H7 (cell line): Measurements from ENCODE around the gene SGCE. TPM values are rescaled to one million over a fixed set of nuclear protein-coding genes. Genes with fewer than 3 reads are reported as not detected.

Source experiments
- DNase-seq: peaks from one replicate; pipeline ENCODE4 v3.0.0; 2012
- H3K27me3 ChIP-seq: 2 replicates; pipeline ENCODE4 v1.6.0; 2011; ENCODE audit warnings: mild to moderate bottlenecking, low read length; ENCODE audit not compliant: control insufficient read depth, insufficient read depth
- H3K36me3 ChIP-seq: replicated peaks from 2 replicates; pipeline ENCODE4 v1.5.1; 2011; ENCODE audit warnings: low read length; ENCODE audit not compliant: control insufficient read depth, insufficient read depth
- H3K4me3 ChIP-seq: 2 replicates; pipeline ENCODE4 v1.5.1; 2011; ENCODE audit warnings: low read depth, mild to moderate bottlenecking, control low read depth, low read length, moderate library complexity; ENCODE audit not compliant: insufficient read depth
- total RNA-seq: library from RNA; depleted of rRNA; stranded (reverse); fragments of >200 nt; shearing (Covaris generic); gene quantifications from 2 replicates; pipeline ENCODE4 v1.2.3, GENCODE V29; 2014

SGCE gene
- total RNA-seq, 1 experiment from 2014 or later: 25.8 TPM

- Histone ChIP-seq H3K36me3 (no peaks in the 10 kb centered on the region), H3K27me3 (no peaks in the 10 kb centered on the region), H3K4me3 (no peak overlapping the region)
- no peak for DNase-seq
Observed at GRCh38 chr7:94618126-94618525, 37.8 kb downstream of the SGCE start.

- no peaks in the 10 kb centered on the region for H3K27me3 ChIP-seq
- DNase-seq: no peak
- no peak overlapping the region for H3K4me3 ChIP-seq
- H3K36me3 ChIP-seq: no peaks in the 10 kb centered on the region
Observed at GRCh38 chr7:94616855-94617254, 39.1 kb downstream of the SGCE start.

- H3K27me3 ChIP-seq: no peaks in the 10 kb centered on the region
- H3K4me3 ChIP-seq: no peak overlapping the region
- H3K36me3 ChIP-seq: no peaks in the 10 kb centered on the region
- DNase-seq: no peak
Observed at GRCh38 chr7:94615666-94616065, 40.3 kb downstream of the SGCE start.

- no peaks in the 10 kb centered on the region for H3K36me3 ChIP-seq
- H3K27me3 ChIP-seq: no peaks in the 10 kb centered on the region
- no peak for DNase-seq
- H3K4me3 ChIP-seq: no peak overlapping the region
Observed at GRCh38 chr7:94612661-94613060, 43.3 kb downstream of the SGCE start.

- Histone ChIP-seq H3K36me3 (no peaks in the 10 kb centered on the region), H3K4me3 (no peak overlapping the region), H3K27me3 (no peaks in the 10 kb centered on the region)
- no peak for DNase-seq
Observed at GRCh38 chr7:94612253-94612652, 43.7 kb downstream of the SGCE start.

- DNase-seq: no peak
- no peaks in the 10 kb centered on the region for H3K36me3 ChIP-seq
- no peaks in the 10 kb centered on the region for H3K27me3 ChIP-seq
- no peak overlapping the region for H3K4me3 ChIP-seq
Observed at GRCh38 chr7:94609561-94609960, 46.4 kb downstream of the SGCE start.

GRCh38 chr7:94605031-94605430, 50.9 kb downstream of the SGCE start:
- Histone ChIP-seq H3K4me3 (no peak overlapping the region), H3K27me3 (no peaks in the 10 kb centered on the region), H3K36me3 (no peaks in the 10 kb centered on the region)
- no peak for DNase-seq

GRCh38 chr7:94602181-94602580, 53.8 kb downstream of the SGCE start:
- no peaks in the 10 kb centered on the region for H3K27me3 ChIP-seq

GRCh38 chr7:94600267-94600666, 55.7 kb downstream of the SGCE start:
- Histone ChIP-seq H3K36me3 (no peaks in the 10 kb centered on the region; the same call in 1 of the 2 replicates), H3K27me3 (no peaks in the 10 kb centered on the region), H3K4me3 (no peak overlapping the region)
- no peak for DNase-seq

More at GRCh38 chr7:94602181-94602580, 53.8 kb downstream of the SGCE start:
- DNase-seq: no peak
- Histone ChIP-seq H3K4me3 (no peak overlapping the region), H3K36me3 (no peaks in the 10 kb centered on the region; the same call in 1 of the 2 replicates)

GRCh38 chr7:94595717-94596116, 60.2 kb downstream of the SGCE start:
- H3K4me3 ChIP-seq: no peak overlapping the region
- no peak for DNase-seq
- no peaks in the 10 kb centered on the region for H3K27me3 ChIP-seq
- no peaks in the 10 kb centered on the region; the same call in none of the 2 replicates for H3K36me3 ChIP-seq

GRCh38 chr7:94594882-94595281, 61.1 kb downstream of the SGCE start:
- H3K27me3 ChIP-seq: no peaks in the 10 kb centered on the region
- H3K4me3 ChIP-seq: no peak overlapping the region
- no peaks in the 10 kb centered on the region; the same call in none of the 2 replicates for H3K36me3 ChIP-seq
- no peak for DNase-seq

GRCh38 chr7:94591176-94591575, 64.8 kb downstream of the SGCE start:
- H3K27me3 ChIP-seq: no peaks in the 10 kb centered on the region
- no peaks in the 10 kb centered on the region; the same call in 1 of the 2 replicates for H3K36me3 ChIP-seq
- DNase-seq: no peak
- H3K4me3 ChIP-seq: no peak overlapping the region

GRCh38 chr7:94590526-94591162, 65.3 kb downstream of the SGCE start:
- Histone ChIP-seq H3K36me3 (no peaks in the 10 kb centered on the region; the same call in 1 of the 2 replicates), H3K27me3 (no peaks in the 10 kb centered on the region), H3K4me3 (no peak overlapping the region)
- DNase-seq: no peak

- Histone ChIP-seq H3K27me3 (no peaks in the 10 kb centered on the region), H3K36me3 (no peaks in the 10 kb centered on the region; the same call in 1 of the 2 replicates), H3K4me3 (no peak overlapping the region)
- no peak for DNase-seq
Observed at GRCh38 chr7:94588075-94588474, 67.9 kb downstream of the SGCE start.

- H3K27me3 ChIP-seq: no peaks in the 10 kb centered on the region
- DNase-seq: no peak
- H3K36me3 ChIP-seq: no peaks in the 10 kb centered on the region
- no peak overlapping the region for H3K4me3 ChIP-seq
Observed at GRCh38 chr7:94584113-94584512, 71.8 kb downstream of the SGCE start.

GRCh38 chr7:94580601-94581000, 75.3 kb downstream of the SGCE start:
- H3K36me3 ChIP-seq: no peaks in the 10 kb centered on the region
- no peaks in the 10 kb centered on the region for H3K27me3 ChIP-seq
- no peak for DNase-seq
- no peak overlapping the region for H3K4me3 ChIP-seq
